Measurements from ENCODE around the gene ADGRF3. TPM values are rescaled to one million over a fixed set of nuclear protein-coding genes. Genes with fewer than 3 reads are reported as not detected.

ADGRF3 gene
- total and polyA plus RNA-seq, 2 of the 8 experiments (the other 6 are each of a cell fraction or from before 2014, with no cell fraction given), result 0.54 to 0.69 TPM

DNA sequence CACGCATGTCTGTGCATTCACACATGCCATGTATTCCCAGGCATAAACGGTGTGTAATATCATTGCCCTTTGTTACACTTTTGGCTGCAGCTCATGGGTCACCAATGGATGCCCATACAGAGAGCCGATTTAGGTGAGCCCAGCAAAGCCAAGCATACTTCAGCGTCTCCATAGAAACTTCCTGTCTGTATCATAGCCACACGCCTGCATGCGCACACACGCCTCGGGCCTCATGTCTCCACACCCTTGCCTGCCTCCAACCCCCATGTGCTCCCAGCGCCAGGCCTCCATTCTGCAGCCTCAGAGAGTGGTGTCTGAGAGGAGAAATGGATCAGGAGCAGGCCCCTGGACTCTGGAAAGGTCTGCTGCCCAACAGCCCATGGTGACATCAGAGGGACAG lies 34.1 kb downstream of the ADGRF3 start (continued):
- TF ChIP-seq, protein P1, sequence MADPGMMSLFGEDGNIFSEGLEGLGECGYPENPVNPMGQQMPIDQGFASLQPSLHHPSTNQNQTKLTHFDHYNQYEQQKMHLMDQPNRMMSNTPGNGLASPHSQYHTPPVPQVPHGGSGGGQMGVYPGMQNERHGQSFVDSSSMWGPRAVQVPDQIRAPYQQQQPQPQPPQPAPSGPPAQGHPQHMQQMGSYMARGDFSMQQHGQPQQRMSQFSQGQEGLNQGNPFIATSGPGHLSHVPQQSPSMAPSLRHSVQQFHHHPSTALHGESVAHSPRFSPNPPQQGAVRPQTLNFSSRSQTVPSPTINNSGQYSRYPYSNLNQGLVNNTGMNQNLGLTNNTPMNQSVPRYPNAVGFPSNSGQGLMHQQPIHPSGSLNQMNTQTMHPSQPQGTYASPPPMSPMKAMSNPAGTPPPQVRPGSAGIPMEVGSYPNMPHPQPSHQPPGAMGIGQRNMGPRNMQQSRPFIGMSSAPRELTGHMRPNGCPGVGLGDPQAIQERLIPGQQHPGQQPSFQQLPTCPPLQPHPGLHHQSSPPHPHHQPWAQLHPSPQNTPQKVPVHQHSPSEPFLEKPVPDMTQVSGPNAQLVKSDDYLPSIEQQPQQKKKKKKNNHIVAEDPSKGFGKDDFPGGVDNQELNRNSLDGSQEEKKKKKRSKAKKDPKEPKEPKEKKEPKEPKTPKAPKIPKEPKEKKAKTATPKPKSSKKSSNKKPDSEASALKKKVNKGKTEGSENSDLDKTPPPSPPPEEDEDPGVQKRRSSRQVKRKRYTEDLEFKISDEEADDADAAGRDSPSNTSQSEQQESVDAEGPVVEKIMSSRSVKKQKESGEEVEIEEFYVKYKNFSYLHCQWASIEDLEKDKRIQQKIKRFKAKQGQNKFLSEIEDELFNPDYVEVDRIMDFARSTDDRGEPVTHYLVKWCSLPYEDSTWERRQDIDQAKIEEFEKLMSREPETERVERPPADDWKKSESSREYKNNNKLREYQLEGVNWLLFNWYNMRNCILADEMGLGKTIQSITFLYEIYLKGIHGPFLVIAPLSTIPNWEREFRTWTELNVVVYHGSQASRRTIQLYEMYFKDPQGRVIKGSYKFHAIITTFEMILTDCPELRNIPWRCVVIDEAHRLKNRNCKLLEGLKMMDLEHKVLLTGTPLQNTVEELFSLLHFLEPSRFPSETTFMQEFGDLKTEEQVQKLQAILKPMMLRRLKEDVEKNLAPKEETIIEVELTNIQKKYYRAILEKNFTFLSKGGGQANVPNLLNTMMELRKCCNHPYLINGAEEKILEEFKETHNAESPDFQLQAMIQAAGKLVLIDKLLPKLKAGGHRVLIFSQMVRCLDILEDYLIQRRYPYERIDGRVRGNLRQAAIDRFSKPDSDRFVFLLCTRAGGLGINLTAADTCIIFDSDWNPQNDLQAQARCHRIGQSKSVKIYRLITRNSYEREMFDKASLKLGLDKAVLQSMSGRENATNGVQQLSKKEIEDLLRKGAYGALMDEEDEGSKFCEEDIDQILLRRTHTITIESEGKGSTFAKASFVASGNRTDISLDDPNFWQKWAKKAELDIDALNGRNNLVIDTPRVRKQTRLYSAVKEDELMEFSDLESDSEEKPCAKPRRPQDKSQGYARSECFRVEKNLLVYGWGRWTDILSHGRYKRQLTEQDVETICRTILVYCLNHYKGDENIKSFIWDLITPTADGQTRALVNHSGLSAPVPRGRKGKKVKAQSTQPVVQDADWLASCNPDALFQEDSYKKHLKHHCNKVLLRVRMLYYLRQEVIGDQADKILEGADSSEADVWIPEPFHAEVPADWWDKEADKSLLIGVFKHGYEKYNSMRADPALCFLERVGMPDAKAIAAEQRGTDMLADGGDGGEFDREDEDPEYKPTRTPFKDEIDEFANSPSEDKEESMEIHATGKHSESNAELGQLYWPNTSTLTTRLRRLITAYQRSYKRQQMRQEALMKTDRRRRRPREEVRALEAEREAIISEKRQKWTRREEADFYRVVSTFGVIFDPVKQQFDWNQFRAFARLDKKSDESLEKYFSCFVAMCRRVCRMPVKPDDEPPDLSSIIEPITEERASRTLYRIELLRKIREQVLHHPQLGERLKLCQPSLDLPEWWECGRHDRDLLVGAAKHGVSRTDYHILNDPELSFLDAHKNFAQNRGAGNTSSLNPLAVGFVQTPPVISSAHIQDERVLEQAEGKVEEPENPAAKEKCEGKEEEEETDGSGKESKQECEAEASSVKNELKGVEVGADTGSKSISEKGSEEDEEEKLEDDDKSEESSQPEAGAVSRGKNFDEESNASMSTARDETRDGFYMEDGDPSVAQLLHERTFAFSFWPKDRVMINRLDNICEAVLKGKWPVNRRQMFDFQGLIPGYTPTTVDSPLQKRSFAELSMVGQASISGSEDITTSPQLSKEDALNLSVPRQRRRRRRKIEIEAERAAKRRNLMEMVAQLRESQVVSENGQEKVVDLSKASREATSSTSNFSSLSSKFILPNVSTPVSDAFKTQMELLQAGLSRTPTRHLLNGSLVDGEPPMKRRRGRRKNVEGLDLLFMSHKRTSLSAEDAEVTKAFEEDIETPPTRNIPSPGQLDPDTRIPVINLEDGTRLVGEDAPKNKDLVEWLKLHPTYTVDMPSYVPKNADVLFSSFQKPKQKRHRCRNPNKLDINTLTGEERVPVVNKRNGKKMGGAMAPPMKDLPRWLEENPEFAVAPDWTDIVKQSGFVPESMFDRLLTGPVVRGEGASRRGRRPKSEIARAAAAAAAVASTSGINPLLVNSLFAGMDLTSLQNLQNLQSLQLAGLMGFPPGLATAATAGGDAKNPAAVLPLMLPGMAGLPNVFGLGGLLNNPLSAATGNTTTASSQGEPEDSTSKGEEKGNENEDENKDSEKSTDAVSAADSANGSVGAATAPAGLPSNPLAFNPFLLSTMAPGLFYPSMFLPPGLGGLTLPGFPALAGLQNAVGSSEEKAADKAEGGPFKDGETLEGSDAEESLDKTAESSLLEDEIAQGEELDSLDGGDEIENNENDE (IDR thresholded peaks at IDR 0.05; ENCODE audit: insufficient replicate concordance, low read length), result no peak
- TF ChIP-seq CHD2 (IDR thresholded peaks at IDR 0.05; ENCODE audit: low read length) (no peak), SIRT6 (IDR thresholded peaks at IDR 0.05; ENCODE audit: low read length) (no peak), TAF1 (IDR thresholded peaks at IDR 0.05; ENCODE audit: low read depth, low read length) (no peak), ZNF274 (IDR thresholded peaks at IDR 0.05; ENCODE audit: borderline replicate concordance, extremely low read depth, low read length) (no peak)
